Naive B cell (primary cell): ENCODE measurements around the gene MICAL3. TPM values are rescaled to one million over a fixed set of nuclear protein-coding genes. Genes with fewer than 3 reads are reported as not detected.

ENCODE experiments used
- ATAC-seq, 2 donors: fragments of 150-1000 bp; cut with Tn5 transposase; 2 replicates each; pipeline ENCODE4 v1.10.0; 2021; ENCODE audit warnings: low read depth in 2 of 2, mild to moderate bottlenecking in 2 of 2, moderate library complexity in 2 of 2
- DNase-seq: peaks from one replicate; pipeline ENCODE4 v3.0.0; 2022
- H3K27ac Mint-ChIP-seq, 6 donors: one replicate each; pipeline ENCODE4 v1.8.0; 2020 to 2022; ENCODE audit warnings: mild to moderate bottlenecking in 6 of 6, mixed read lengths in 6 of 6, moderate library complexity in 5 of 6, inconsistent platforms in 2 of 6
- H3K27me3 Mint-ChIP-seq, 3 donors: one replicate each; pipeline ENCODE4 v1.8.0; 2021 to 2022; ENCODE audit warnings: mixed read lengths in 3 of 3, mild to moderate bottlenecking in 1 of 3
- H3K36me3 Mint-ChIP-seq, 2 donors: one replicate each; pipeline ENCODE4 v1.8.0; 2020 to 2022; ENCODE audit warnings: mixed read lengths in 2 of 2, inconsistent platforms in 1 of 2, mild to moderate bottlenecking in 1 of 2
- H3K4me1 Mint-ChIP-seq, 3 donors: one replicate each; pipeline ENCODE4 v1.8.0; 2020 to 2022; ENCODE audit warnings: mixed read lengths in 3 of 3, inconsistent platforms in 1 of 3, mild to moderate bottlenecking in 1 of 3, moderate library complexity in 1 of 3
- H3K4me3 Mint-ChIP-seq, 8 donors: one replicate each; pipeline ENCODE4 v1.8.0; 2020 to 2022; ENCODE audit warnings: mild to moderate bottlenecking in 8 of 8, mixed read lengths in 8 of 8, moderate library complexity in 8 of 8, inconsistent platforms in 2 of 8
- H3K9me3 Mint-ChIP-seq, 7 donors: one replicate each; pipeline ENCODE4 v1.8.0; 2020 to 2022; ENCODE audit warnings: mixed read lengths in 7 of 7, mild to moderate bottlenecking in 5 of 7, inconsistent platforms in 2 of 7, moderate library complexity in 1 of 7
- polyA plus RNA-seq, 6 donors: library from polyadenylated mRNA; unstranded; fragments of 300-500 nt; fragmentation: Illumina TruSeq; gene quantifications; one replicate each; pipeline ENCODE4 v1.2.3, GENCODE V29; 2021; ENCODE audit warnings: low read depth in 6 of 6

Gene MICAL3
- polyA plus RNA-seq, 6 donors from 2014 or later: 10.9 to 28.0 (median 15.6) TPM

DNA sequence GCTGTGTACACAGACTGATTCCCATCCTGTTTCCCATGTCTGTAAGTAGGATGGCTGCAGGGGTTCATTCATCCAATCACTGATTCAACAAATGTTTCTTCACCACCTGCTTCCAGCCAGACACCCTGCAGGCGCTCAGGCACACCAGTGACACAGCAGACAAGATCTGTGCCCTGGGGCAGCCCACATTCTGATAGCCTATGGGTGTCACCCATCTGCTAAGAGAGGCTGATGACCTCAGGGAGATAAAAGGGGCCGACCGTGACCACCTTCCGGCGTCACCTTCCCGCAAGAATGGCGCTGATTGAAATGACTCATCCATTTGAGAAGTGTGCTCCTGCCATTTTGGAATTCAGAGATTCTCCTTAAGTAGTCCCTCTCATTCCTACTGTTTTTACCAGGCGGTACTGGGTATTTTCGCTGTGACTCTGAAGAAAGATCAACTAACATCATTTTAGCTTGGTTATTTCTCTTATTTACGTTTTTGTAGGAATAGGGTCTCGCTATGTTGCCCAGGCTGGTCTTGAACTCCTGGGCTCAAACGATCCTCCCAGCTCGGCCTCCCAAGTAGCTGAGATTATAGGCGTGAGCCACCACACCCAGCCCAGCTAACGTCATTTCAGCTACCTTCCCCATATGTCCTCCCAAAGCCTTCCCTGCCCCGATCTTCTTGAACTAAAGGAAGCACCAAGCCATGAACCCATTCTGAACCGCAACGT is 176.8 kb downstream of the MICAL3 start:
- no peaks in the 10 kb centered on the region for H3K27me3 Mint-ChIP-seq
- no peaks in the 10 kb centered on the region for H3K9me3 Mint-ChIP-seq
- H3K4me1 Mint-ChIP-seq: peaks cover 4 to 10% (median 6%) of the 10 kb centered on the region in 3 donors
- no peak overlapping the region for H3K4me3 Mint-ChIP-seq
- no peak for ATAC-seq
- no peak for DNase-seq
- H3K27ac Mint-ChIP-seq: peak overlapping the region in 3 of 6 donors; percentile 44 to 85 (median 71)
- H3K36me3 Mint-ChIP-seq: no peaks in the 10 kb centered on the region

GRCh38 chr22:17846326-17846992 is 177.9 kb downstream of the MICAL3 start:
- H3K9me3 Mint-ChIP-seq: no peaks in the 10 kb centered on the region
- ATAC-seq: no peak
- H3K4me1 Mint-ChIP-seq: peaks cover 4 to 10% (median 6%) of the 10 kb centered on the region in 3 donors
- H3K27ac Mint-ChIP-seq: peak overlapping the region in 5 of 6 donors; percentile 15 to 86 (median 52)
- H3K36me3 Mint-ChIP-seq: no peaks in the 10 kb centered on the region
- DNase-seq: no peak
- peak overlapping the region in 1 of 8 donors; percentile 16 for H3K4me3 Mint-ChIP-seq
- no peaks in the 10 kb centered on the region for H3K27me3 Mint-ChIP-seq

GRCh38 chr22:17845790-17846189 is 178.6 kb downstream of the MICAL3 start:
- Mint-ChIP-seq H3K36me3 (peaks cover 0 to 3% of the 10 kb centered on the region in 2 donors), H3K27me3 (no peaks in the 10 kb centered on the region), H3K4me3 (no peak overlapping the region), H3K27ac (peak overlapping the region in 5 of 6 donors; percentile 15 to 72 (median 52)), H3K4me1 (peaks cover 4 to 10% (median 6%) of the 10 kb centered on the region in 3 donors), H3K9me3 (no peaks in the 10 kb centered on the region)
- DNase-seq (no peak), ATAC-seq (no peak)

- Mint-ChIP-seq H3K27ac (peak overlapping the region in 3 of 6 donors; percentile 17 to 72 (median 28)), H3K9me3 (no peaks in the 10 kb centered on the region), H3K36me3 (peaks cover 0 to 8% of the 10 kb centered on the region in 2 donors), H3K4me3 (no peak overlapping the region), H3K4me1 (peaks cover 4 to 10% (median 6%) of the 10 kb centered on the region in 3 donors), H3K27me3 (no peaks in the 10 kb centered on the region)
- no peak for DNase-seq
- ATAC-seq: no peak
These were observed 179.0 kb downstream of the MICAL3 start for GRCh38 chr22:17845327-17845726.

DNA sequence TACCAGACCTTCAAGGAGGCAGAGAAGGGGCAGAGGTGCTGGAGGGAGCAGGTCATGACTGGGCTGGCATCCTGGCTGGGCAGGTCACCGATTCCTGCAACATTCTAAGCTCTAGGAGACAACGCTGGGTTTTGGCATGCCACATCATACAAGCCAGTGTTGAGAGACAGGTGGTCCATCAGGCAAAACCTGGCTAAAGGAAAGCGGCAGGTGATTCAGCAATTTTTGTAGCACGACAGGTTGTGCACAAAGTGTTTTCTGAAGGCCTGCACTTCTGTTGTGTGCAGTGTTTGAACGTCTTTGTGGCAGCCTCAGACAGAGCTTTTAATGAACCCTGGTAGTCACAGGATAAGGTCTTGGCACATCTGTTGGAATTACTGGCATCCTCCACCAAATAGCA is 180.2 kb downstream of the MICAL3 start:
- no peaks in the 10 kb centered on the region for H3K9me3 Mint-ChIP-seq
- H3K27me3 Mint-ChIP-seq: no peaks in the 10 kb centered on the region
- DNase-seq (no peak), ATAC-seq (no peak)
- H3K4me3 Mint-ChIP-seq: no peak overlapping the region
- no peak overlapping the region for H3K27ac Mint-ChIP-seq
- peaks cover under 1 to 6% (median under 1%) of the 10 kb centered on the region in 3 donors for H3K4me1 Mint-ChIP-seq
- peaks cover 0 to 8% of the 10 kb centered on the region in 2 donors for H3K36me3 Mint-ChIP-seq

DNA sequence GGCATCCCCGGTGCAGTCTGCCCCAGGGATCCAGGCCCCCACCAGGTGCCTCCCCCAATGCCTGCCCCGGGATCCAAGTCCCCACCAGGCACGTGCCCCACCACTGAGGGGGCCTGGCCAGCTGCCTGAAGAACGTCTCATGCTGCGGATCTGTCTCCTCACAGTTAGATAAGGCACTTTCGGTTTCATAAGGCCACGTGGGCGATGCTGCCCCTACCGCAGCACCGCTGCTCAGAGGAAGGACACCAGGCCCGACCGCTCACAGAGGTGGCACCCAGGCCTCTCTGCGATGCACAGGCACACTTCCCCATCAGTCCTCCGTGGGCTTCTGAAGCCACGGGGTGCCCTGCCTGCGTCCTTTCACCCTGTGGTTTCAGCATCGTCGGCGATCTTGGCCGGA is 182.0 kb downstream of the MICAL3 start:
- Mint-ChIP-seq H3K27me3 (no peaks in the 10 kb centered on the region), H3K4me1 (peaks cover 0 to 6% (median 0%) of the 10 kb centered on the region in 3 donors), H3K4me3 (peak overlapping the region in 1 of 8 donors; percentile 57), H3K36me3 (peaks cover 0 to 8% of the 10 kb centered on the region in 2 donors), H3K27ac (peak overlapping the region in 1 of 6 donors; percentile 62), H3K9me3 (no peaks in the 10 kb centered on the region)
- DNase-seq (no peak), ATAC-seq (peak; percentile 32 to 63)

- Mint-ChIP-seq H3K27me3 (no peaks in the 10 kb centered on the region), H3K36me3 (peaks cover 0 to 8% of the 10 kb centered on the region in 2 donors), H3K4me3 (no peak overlapping the region), H3K9me3 (no peaks in the 10 kb centered on the region), H3K27ac (no peak overlapping the region), H3K4me1 (peaks cover 0 to 6% (median 0%) of the 10 kb centered on the region in 3 donors)
- ATAC-seq (no peak), DNase-seq (no peak)
These were observed 182.5 kb downstream of the MICAL3 start for GRCh38 chr22:17841836-17842235.

- H3K4me3 Mint-ChIP-seq: no peak overlapping the region
- no peaks in the 10 kb centered on the region for H3K27me3 Mint-ChIP-seq
- ATAC-seq (no peak), DNase-seq (no peak)
- H3K4me1 Mint-ChIP-seq: peaks cover 0 to 4% (median 0%) of the 10 kb centered on the region in 3 donors
- H3K36me3 Mint-ChIP-seq: peaks cover 0 to 8% of the 10 kb centered on the region in 2 donors
- no peaks in the 10 kb centered on the region for H3K9me3 Mint-ChIP-seq
- H3K27ac Mint-ChIP-seq: peak overlapping the region in 1 of 6 donors; percentile 36
These were observed 186.0 kb downstream of the MICAL3 start for GRCh38 chr22:17838180-17838865.

- no peaks in the 10 kb centered on the region for H3K4me1 Mint-ChIP-seq
- H3K4me3 Mint-ChIP-seq: no peak overlapping the region
- no peaks in the 10 kb centered on the region for H3K9me3 Mint-ChIP-seq
- H3K36me3 Mint-ChIP-seq: peaks cover 0 to 8% of the 10 kb centered on the region in 2 donors
- peak overlapping the region in 3 of 6 donors; percentile 32 to 74 (median 50) for H3K27ac Mint-ChIP-seq
- no peaks in the 10 kb centered on the region for H3K27me3 Mint-ChIP-seq
- DNase-seq (no peak), ATAC-seq (no peak)
These were observed 187.2 kb downstream of the MICAL3 start for GRCh38 chr22:17836992-17837742.

GRCh38 chr22:17835256-17835655 is 189.1 kb downstream of the MICAL3 start:
- DNase-seq: no peak
- Mint-ChIP-seq H3K9me3 (no peaks in the 10 kb centered on the region), H3K4me3 (no peak overlapping the region), H3K27me3 (no peaks in the 10 kb centered on the region), H3K27ac (peak overlapping the region in 1 of 6 donors; percentile 33), H3K36me3 (peaks cover 0 to 10% of the 10 kb centered on the region in 2 donors), H3K4me1 (peaks cover 4 to 8% (median 7%) of the 10 kb centered on the region in 3 donors)
- no peak for ATAC-seq

DNA sequence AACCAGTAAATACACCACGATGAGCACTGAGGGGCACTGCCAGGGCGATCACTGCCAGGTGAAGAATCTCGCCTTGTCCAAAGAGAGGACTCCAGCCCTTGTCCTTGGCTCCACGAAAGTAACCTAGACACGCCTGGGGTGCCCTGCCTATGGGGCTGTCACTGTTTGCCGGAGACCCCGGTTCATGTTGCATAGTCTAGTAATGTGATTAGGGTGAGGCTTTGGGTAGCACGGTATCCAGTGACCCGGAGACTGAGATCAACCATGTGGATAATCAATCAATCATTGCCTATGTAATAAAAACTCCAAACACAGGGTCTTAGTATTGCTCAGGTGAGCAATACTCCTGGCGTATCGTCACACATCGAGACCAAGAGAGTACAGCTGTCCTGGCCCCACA is 190.9 kb downstream of the MICAL3 start:
- ATAC-seq: no peak
- Mint-ChIP-seq H3K27ac (peak overlapping the region in 1 of 6 donors; percentile 83), H3K36me3 (peaks cover 0 to 10% of the 10 kb centered on the region in 2 donors), H3K27me3 (no peaks in the 10 kb centered on the region), H3K9me3 (no peaks in the 10 kb centered on the region), H3K4me1 (peaks cover 13 to 14% (median 13%) of the 10 kb centered on the region in 3 donors), H3K4me3 (no peak overlapping the region)
- DNase-seq: no peak

- ATAC-seq (no peak), DNase-seq (no peak)
- Mint-ChIP-seq H3K4me3 (no peak overlapping the region), H3K27ac (peak overlapping the region in 1 of 6 donors; percentile 59), H3K27me3 (no peaks in the 10 kb centered on the region), H3K9me3 (no peaks in the 10 kb centered on the region), H3K4me1 (peaks cover 13 to 14% (median 13%) of the 10 kb centered on the region in 3 donors), H3K36me3 (peaks cover 2 to 13% of the 10 kb centered on the region in 2 donors)
These were observed 191.7 kb downstream of the MICAL3 start for GRCh38 chr22:17832665-17833064.
